Gastrocnemius medialis (tissue), 4 donors: ENCODE results near the gene SARS2.

Experiments
- CTCF ChIP-seq, 5 experiments: fragments of 450-650 bp in 3 of 5; fragments of 200-600 bp in 2 of 5; sonication (generic) in 2 of 5; IDR thresholded peaks in 4 of 5; conservative IDR thresholded peaks in 1 of 5; 1 replicate in 4 of 5; 2 replicates in 1 of 5; pipeline ENCODE4 v1.5.1; 2016 to 2019; ENCODE audit warnings: antibody characterized with exemption in 5 of 5, mild to moderate bottlenecking in 3 of 5, moderate library complexity in 3 of 5
- POLR2A ChIP-seq, 2 donors: fragments of 450-650 bp; IDR thresholded peaks; one replicate each; pipeline ENCODE4 v1.6.1; 2017; ENCODE audit warnings: antibody characterized with exemption in 2 of 2, mild to moderate bottlenecking in 2 of 2, moderate library complexity in 2 of 2

- TF ChIP-seq CTCF (IDR thresholded peaks at IDR 0.05 in 4 of 5, conservative IDR thresholded peaks at IDR 0.05 in 1 of 5) (no peak), POLR2A (IDR thresholded peaks at IDR 0.05) (no peak)
Measured at GRCh38 chr19:38908911-38909310, 21.7 kb downstream of the SARS2 start.
